ENCODE measurements around the gene OXSR1.
"Not testable (repeated sequence)": the region's sequence is repeated elsewhere in the genome, so short reads cannot be mapped to it uniquely, and the experiment has no call there.

OXSR1 gene

GRCh38 chr3:38169027-38169317 lies 3.6 kb downstream of the OXSR1 start:
- DNase-seq, result no peak

- DNase-seq, result no peak
Measured at GRCh38 chr3:38170722-38171121, 5.4 kb downstream of the OXSR1 start.

- DNase-seq, result no peak
Measured at GRCh38 chr3:38171622-38172021, 6.3 kb downstream of the OXSR1 start.

GRCh38 chr3:38173834-38174418 lies 8.6 kb downstream of the OXSR1 start:
- no peak for DNase-seq

GRCh38 chr3:38177181-38177580 lies 11.8 kb downstream of the OXSR1 start:
- no peak for DNase-seq

GRCh38 chr3:38186781-38187180 lies 21.4 kb downstream of the OXSR1 start:
- no peak for DNase-seq

- no peak for DNase-seq
Measured at GRCh38 chr3:38190481-38190881, 25.1 kb downstream of the OXSR1 start.

- not testable (repeated sequence) for DNase-seq
Measured at GRCh38 chr3:38202931-38203330, 37.6 kb downstream of the OXSR1 start.

GRCh38 chr3:38203690-38204089 lies 38.4 kb downstream of the OXSR1 start:
- DNase-seq, result no peak

GRCh38 chr3:38204599-38205471 lies 39.5 kb downstream of the OXSR1 start:
- DNase-seq, result no peak

GRCh38 chr3:38205472-38205805 lies 40.1 kb downstream of the OXSR1 start:
- DNase-seq, result no peak

- DNase-seq, result no peak
Measured at GRCh38 chr3:38207254-38208003, 42.1 kb downstream of the OXSR1 start.

GRCh38 chr3:38210141-38210757 lies 44.9 kb downstream of the OXSR1 start:
- DNase-seq, result peak; percentile 1

- DNase-seq, result no peak
Measured at GRCh38 chr3:38212141-38212540, 46.8 kb downstream of the OXSR1 start.

GRCh38 chr3:38214560-38214959 lies 49.2 kb downstream of the OXSR1 start:
- no peak for DNase-seq

GRCh38 chr3:38219609-38220197 lies 54.4 kb downstream of the OXSR1 start:
- DNase-seq, result no peak

GRCh38 chr3:38221005-38221404 lies 55.7 kb downstream of the OXSR1 start:
- DNase-seq, result no peak

- DNase-seq, result no peak
Measured at GRCh38 chr3:38222032-38222634, 56.8 kb downstream of the OXSR1 start.

- no peak for DNase-seq
Measured at GRCh38 chr3:38224357-38224756, 59.0 kb downstream of the OXSR1 start.

GRCh38 chr3:38226273-38226672 lies 60.9 kb downstream of the OXSR1 start:
- DNase-seq, result no peak

GRCh38 chr3:38227989-38228388 lies 62.7 kb downstream of the OXSR1 start:
- no peak for DNase-seq

GRCh38 chr3:38229036-38229435 lies 63.7 kb downstream of the OXSR1 start:
- no peak for DNase-seq

- no peak for DNase-seq
Measured at GRCh38 chr3:38232701-38233100, 67.4 kb downstream of the OXSR1 start.
